CD8-positive, alpha-beta memory T cell (primary cell): ENCODE data around the gene PRELID3B. TPM values are rescaled to one million over a fixed set of nuclear protein-coding genes. Genes with fewer than 3 reads are reported as not detected.
A peak's percentile ranks its signal among the peaks of the same experiment; 100 is the strongest.

Experiments used
- CTCF ChIA-PET: fragments of 350-600 bp; sonication (Branson Sonifier 250); formaldehyde crosslinking; loops from one replicate; lab custom pipeline; 2021; ENCODE audit warnings: antibody characterized with exemption; lab: Charles Lee
- POLR2A ChIA-PET: fragments of 350-600 bp; sonication (Branson Sonifier 250); formaldehyde crosslinking; loops from one replicate; lab custom pipeline; 2021; ENCODE audit warnings: antibody characterized with exemption; lab: Charles Lee
- DNase-seq, 5 donors: peaks; one replicate each; pipeline versions ENCODE4 v3.0.0 to v3.0.0-alpha.2; 2020 to 2022; ENCODE audit warnings: mixed read lengths in 1 of 5
- H3K27ac ChIP-seq: one replicate; pipeline ENCODE4 v1.7.0; 2013; ENCODE audit warnings: low read depth, mild to moderate bottlenecking, low read length, moderate library complexity
- H3K27me3 ChIP-seq: 2 replicates; pipeline ENCODE4 v1.7.0; 2013; ENCODE audit warnings: low read length, mild to moderate bottlenecking; ENCODE audit not compliant: insufficient read depth, poor library complexity, severe bottlenecking
- H3K36me3 ChIP-seq: 2 replicates; pipeline ENCODE4 v1.7.0; 2013; ENCODE audit warnings: mild to moderate bottlenecking, low read length, moderate library complexity; ENCODE audit not compliant: insufficient read depth
- H3K4me1 ChIP-seq: 2 replicates; pipeline ENCODE4 v1.7.0; 2013; ENCODE audit warnings: mild to moderate bottlenecking, low read length, moderate library complexity; ENCODE audit not compliant: insufficient read depth
- H3K4me3 ChIP-seq: 2 replicates; pipeline ENCODE4 v1.7.0; 2013; ENCODE audit warnings: mild to moderate bottlenecking, low read length
- H3K9me3 ChIP-seq: 2 replicates; pipeline ENCODE4 v1.7.0; 2013; ENCODE audit warnings: mild to moderate bottlenecking, low read length
- H3K27ac Mint-ChIP-seq, 8 donors: one replicate each; pipeline ENCODE4 v1.8.0; 2020 to 2021; ENCODE audit warnings: mixed read lengths in 8 of 8, mild to moderate bottlenecking in 6 of 8, inconsistent platforms in 3 of 8, moderate library complexity in 3 of 8
- H3K27me3 Mint-ChIP-seq, 2 donors: one replicate each; pipeline ENCODE4 v1.8.0; 2020 to 2021; ENCODE audit warnings: mixed read lengths in 2 of 2, mild to moderate bottlenecking in 1 of 2, moderate library complexity in 1 of 2
- H3K36me3 Mint-ChIP-seq, 3 donors: one replicate each; pipeline ENCODE4 v1.8.0; 2020 to 2021; ENCODE audit warnings: mixed read lengths in 3 of 3, inconsistent platforms in 1 of 3, mild to moderate bottlenecking in 1 of 3
- H3K4me1 Mint-ChIP-seq, 3 donors: one replicate each; pipeline ENCODE4 v1.8.0; 2020 to 2021; ENCODE audit warnings: mixed read lengths in 3 of 3, inconsistent platforms in 1 of 3, mild to moderate bottlenecking in 1 of 3
- H3K4me3 Mint-ChIP-seq, 7 donors: one replicate each; pipeline ENCODE4 v1.8.0; 2020 to 2021; ENCODE audit warnings: mixed read lengths in 7 of 7, mild to moderate bottlenecking in 6 of 7, moderate library complexity in 4 of 7, inconsistent platforms in 2 of 7
- H3K9me3 Mint-ChIP-seq, 5 donors: one replicate each; pipeline ENCODE4 v1.8.0; 2020 to 2022; ENCODE audit warnings: mixed read lengths in 5 of 5, mild to moderate bottlenecking in 3 of 5, moderate library complexity in 2 of 5, inconsistent platforms in 1 of 5
- polyA plus RNA-seq: library from polyadenylated mRNA; unstranded; fragments of 300-500 nt; fragmentation: Illumina TruSeq; gene quantifications from one replicate; pipeline ENCODE4 v1.2.3, GENCODE V29; 2021
- total RNA-seq, 2 experiments: library from RNA; stranded (reverse); gene quantifications; one replicate each; pipeline ENCODE4 v1.2.3, GENCODE V29; 2021

The PRELID3B gene
- total and polyA plus RNA-seq, 3 experiments from 2014 or later: 33.8 to 141 (median 127) TPM

- no peaks in the 10 kb centered on the region for H3K27me3 ChIP-seq
- H3K4me3 ChIP-seq: no peak overlapping the region
- no peaks in the 10 kb centered on the region for H3K4me1 ChIP-seq
- ChIA-PET POLR2A (interaction anchor here (1.3 kb wide), 1 partner anchor 42 kb away, joined by 4 read pairs; the partner anchor contains the start of gene ATP5F1E), CTCF (no interaction called here)
- no peak overlapping the region for H3K27ac ChIP-seq
- H3K9me3 Mint-ChIP-seq: no peaks in the 10 kb centered on the region
- H3K4me3 Mint-ChIP-seq: no peak overlapping the region
- no peaks in the 10 kb centered on the region for H3K9me3 ChIP-seq
- DNase-seq: no peak
- peaks cover 12 to 96% (median 17%) of the 10 kb centered on the region in 3 donors for H3K36me3 Mint-ChIP-seq
- peak overlapping the region in 2 of 8 donors; percentile 33 to 66 for H3K27ac Mint-ChIP-seq
- no peaks in the 10 kb centered on the region for H3K27me3 Mint-ChIP-seq
- peaks cover 79% of the 10 kb centered on the region for H3K36me3 ChIP-seq
- peaks cover 10 to 16% (median 14%) of the 10 kb centered on the region in 3 donors for H3K4me1 Mint-ChIP-seq
Observed at GRCh38 chr20:58990651-58991445, 51.7 kb downstream of the PRELID3B start.

GRCh38 chr20:58989196-58989595 lies 53.4 kb downstream of the PRELID3B start:
- Mint-ChIP-seq H3K36me3 (peaks cover 5 to 85% (median 17%) of the 10 kb centered on the region in 3 donors), H3K9me3 (no peaks in the 10 kb centered on the region), H3K4me3 (no peak overlapping the region), H3K27ac (peak overlapping the region in 1 of 8 donors; percentile 46), H3K27me3 (no peaks in the 10 kb centered on the region), H3K4me1 (peaks cover 24 to 32% (median 29%) of the 10 kb centered on the region in 3 donors)
- POLR2A ChIA-PET: no interaction called here
- DNase-seq: no peak
- no peak overlapping the region for H3K27ac ChIP-seq
- peaks cover 7% of the 10 kb centered on the region for H3K4me1 ChIP-seq
- H3K36me3 ChIP-seq: peaks cover 67% of the 10 kb centered on the region
- CTCF ChIA-PET: no interaction called here
- no peak overlapping the region for H3K4me3 ChIP-seq
- no peaks in the 10 kb centered on the region for H3K9me3 ChIP-seq
- no peaks in the 10 kb centered on the region for H3K27me3 ChIP-seq

GRCh38 chr20:58988565-58988882 lies 54.1 kb downstream of the PRELID3B start:
- H3K27me3 ChIP-seq: no peaks in the 10 kb centered on the region
- no peak overlapping the region for H3K27ac Mint-ChIP-seq
- no peak for DNase-seq
- H3K27me3 Mint-ChIP-seq: no peaks in the 10 kb centered on the region
- no peaks in the 10 kb centered on the region for H3K9me3 Mint-ChIP-seq
- CTCF ChIA-PET: no interaction called here
- no peak overlapping the region for H3K4me3 Mint-ChIP-seq
- H3K4me3 ChIP-seq: no peak overlapping the region
- peaks cover 31 to 38% (median 36%) of the 10 kb centered on the region in 3 donors for H3K4me1 Mint-ChIP-seq
- POLR2A ChIA-PET: interaction anchor here (0.7 kb wide), 1 partner anchor 36 kb away, joined by 3 read pairs; no protein-coding TSS in a partner anchor
- H3K27ac ChIP-seq: no peak overlapping the region
- peaks cover 14% of the 10 kb centered on the region for H3K4me1 ChIP-seq
- H3K36me3 Mint-ChIP-seq: peaks cover 5 to 78% (median 17%) of the 10 kb centered on the region in 3 donors
- H3K36me3 ChIP-seq: peaks cover 62% of the 10 kb centered on the region
- H3K9me3 ChIP-seq: no peaks in the 10 kb centered on the region

- no peak overlapping the region for H3K4me3 ChIP-seq
- CTCF ChIA-PET: no interaction called here
- Mint-ChIP-seq H3K9me3 (no peaks in the 10 kb centered on the region), H3K4me3 (no peak overlapping the region), H3K27ac (peak overlapping the region in 6 of 8 donors; percentile 19 to 80 (median 36)), H3K27me3 (no peaks in the 10 kb centered on the region), H3K36me3 (peaks cover 5 to 72% (median 17%) of the 10 kb centered on the region in 3 donors), H3K4me1 (peaks cover 34 to 42% (median 40%) of the 10 kb centered on the region in 3 donors)
- peaks cover 17% of the 10 kb centered on the region for H3K4me1 ChIP-seq
- DNase-seq: no peak
- POLR2A ChIA-PET: interaction anchor here (0.7 kb wide), 1 partner anchor 37 kb away, joined by 3 read pairs; no protein-coding TSS in a partner anchor
- no peaks in the 10 kb centered on the region for H3K27me3 ChIP-seq
- H3K27ac ChIP-seq: no peak overlapping the region
- H3K9me3 ChIP-seq: no peaks in the 10 kb centered on the region
- H3K36me3 ChIP-seq: peaks cover 56% of the 10 kb centered on the region
Observed at GRCh38 chr20:58987790-58988564, 54.6 kb downstream of the PRELID3B start.

- Histone ChIP-seq H3K9me3 (no peaks in the 10 kb centered on the region), H3K27ac (no peak overlapping the region), H3K4me1 (peaks cover 26% of the 10 kb centered on the region), H3K36me3 (peaks cover 51% of the 10 kb centered on the region), H3K4me3 (no peak overlapping the region), H3K27me3 (no peaks in the 10 kb centered on the region)
- DNase-seq: no peak
- ChIA-PET CTCF (no interaction called here), POLR2A (no interaction called here)
- Mint-ChIP-seq H3K9me3 (no peaks in the 10 kb centered on the region), H3K36me3 (peaks cover 5 to 66% (median 15%) of the 10 kb centered on the region in 3 donors), H3K4me3 (peak overlapping the region in 1 of 7 donors; percentile 4), H3K27me3 (peaks cover 0 to 7% of the 10 kb centered on the region in 2 donors), H3K27ac (peak overlapping the region in 5 of 8 donors; percentile 19 to 66 (median 55)), H3K4me1 (peaks cover 42 to 50% (median 49%) of the 10 kb centered on the region in 3 donors)
Observed at GRCh38 chr20:58986968-58987517, 55.5 kb downstream of the PRELID3B start.

- Mint-ChIP-seq H3K4me1 (peaks cover 45 to 53% (median 50%) of the 10 kb centered on the region in 3 donors), H3K9me3 (no peaks in the 10 kb centered on the region), H3K27me3 (peaks cover 0 to 7% of the 10 kb centered on the region in 2 donors), H3K36me3 (peaks cover 5 to 63% (median 13%) of the 10 kb centered on the region in 3 donors), H3K27ac (peak overlapping the region in 4 of 8 donors; percentile 47 to 66 (median 56)), H3K4me3 (peak overlapping the region in 1 of 7 donors; percentile 4)
- Histone ChIP-seq H3K4me3 (no peak overlapping the region), H3K9me3 (no peaks in the 10 kb centered on the region), H3K4me1 (peaks cover 30% of the 10 kb centered on the region), H3K36me3 (peaks cover 50% of the 10 kb centered on the region), H3K27me3 (no peaks in the 10 kb centered on the region), H3K27ac (no peak overlapping the region)
- POLR2A ChIA-PET: no interaction called here
- DNase-seq: no peak
- CTCF ChIA-PET: no interaction called here
Observed at GRCh38 chr20:58986286-58986967, 56.2 kb downstream of the PRELID3B start.

- POLR2A ChIA-PET: no interaction called here
Observed at GRCh38 chr20:58985656-58986055, 56.9 kb downstream of the PRELID3B start.

More at GRCh38 chr20:58985656-58986055, 56.9 kb downstream of the PRELID3B start:
- Histone ChIP-seq H3K4me3 (no peak overlapping the region), H3K9me3 (no peaks in the 10 kb centered on the region), H3K27ac (no peak overlapping the region), H3K4me1 (peaks cover 30% of the 10 kb centered on the region), H3K27me3 (no peaks in the 10 kb centered on the region), H3K36me3 (peaks cover 42% of the 10 kb centered on the region)
- Mint-ChIP-seq H3K4me1 (peaks cover 45 to 53% (median 50%) of the 10 kb centered on the region in 3 donors), H3K27ac (peak overlapping the region in 3 of 8 donors; percentile 50 to 68 (median 52)), H3K36me3 (peaks cover 5 to 55% (median 12%) of the 10 kb centered on the region in 3 donors), H3K9me3 (no peaks in the 10 kb centered on the region), H3K4me3 (no peak overlapping the region), H3K27me3 (peaks cover 0 to 7% of the 10 kb centered on the region in 2 donors)
- CTCF ChIA-PET: no interaction called here
- DNase-seq: no peak
